Measurements from ENCODE around the gene SF3A1.

Gene SF3A1

DNA sequence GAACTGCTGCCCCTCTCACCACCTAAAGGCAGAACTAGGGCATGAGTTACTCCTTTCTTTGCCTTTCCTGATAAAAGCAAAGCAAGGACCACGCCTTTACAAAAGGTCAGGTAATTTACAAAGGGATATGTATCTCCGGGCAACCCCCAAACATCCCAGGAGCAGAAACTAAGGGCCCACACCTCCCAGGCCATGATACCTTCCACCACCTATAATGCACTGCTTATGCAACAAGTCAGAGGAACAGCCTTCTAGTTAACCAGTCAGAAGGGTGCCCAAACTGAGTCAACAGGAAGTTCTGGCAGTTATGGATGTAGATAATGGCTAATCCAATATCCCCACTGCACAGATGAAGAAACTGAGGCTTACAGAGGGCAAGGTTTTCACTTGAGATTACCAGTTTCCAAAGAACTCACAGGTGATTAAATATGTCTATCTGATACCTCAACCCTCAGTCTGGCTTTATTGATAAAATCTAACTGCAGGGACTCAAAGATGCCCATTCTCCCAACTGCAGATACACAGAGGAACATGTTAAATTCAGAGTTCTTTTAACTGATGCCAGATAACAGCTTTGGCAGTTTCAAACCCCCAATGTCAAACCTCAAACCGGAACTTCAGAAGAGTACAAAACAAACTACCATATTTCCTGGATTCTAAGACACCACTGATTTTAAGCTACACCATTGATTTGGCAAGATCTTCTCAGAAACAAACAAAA lies 50.6 kb downstream of the SF3A1 start:
- DNase-seq (ENCODE audit: low read depth in 2 of 2, low spot score in 1 of 2): no peak

DNA sequence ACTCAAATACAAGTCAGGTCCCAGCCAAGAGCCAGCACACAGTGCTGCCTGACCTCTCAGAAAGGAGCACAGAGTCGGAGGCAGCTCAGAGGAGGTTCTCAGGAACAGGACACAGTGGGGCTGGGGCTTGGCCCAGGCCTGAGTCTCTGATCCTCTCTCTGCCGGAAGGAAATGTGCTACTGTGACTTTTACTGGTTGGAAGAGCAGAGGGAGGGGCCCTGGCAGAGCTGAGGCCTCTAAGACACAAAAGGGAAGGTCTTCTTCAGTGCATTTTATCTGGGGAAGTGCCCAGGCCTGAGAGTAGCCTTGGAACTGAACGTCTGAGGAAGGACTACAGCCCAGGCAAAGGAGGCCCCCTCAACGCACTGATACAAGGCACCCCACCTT lies 51.2 kb downstream of the SF3A1 start:
- no peak for DNase-seq (ENCODE audit: low read depth in 2 of 2, low spot score in 1 of 2)

DNA sequence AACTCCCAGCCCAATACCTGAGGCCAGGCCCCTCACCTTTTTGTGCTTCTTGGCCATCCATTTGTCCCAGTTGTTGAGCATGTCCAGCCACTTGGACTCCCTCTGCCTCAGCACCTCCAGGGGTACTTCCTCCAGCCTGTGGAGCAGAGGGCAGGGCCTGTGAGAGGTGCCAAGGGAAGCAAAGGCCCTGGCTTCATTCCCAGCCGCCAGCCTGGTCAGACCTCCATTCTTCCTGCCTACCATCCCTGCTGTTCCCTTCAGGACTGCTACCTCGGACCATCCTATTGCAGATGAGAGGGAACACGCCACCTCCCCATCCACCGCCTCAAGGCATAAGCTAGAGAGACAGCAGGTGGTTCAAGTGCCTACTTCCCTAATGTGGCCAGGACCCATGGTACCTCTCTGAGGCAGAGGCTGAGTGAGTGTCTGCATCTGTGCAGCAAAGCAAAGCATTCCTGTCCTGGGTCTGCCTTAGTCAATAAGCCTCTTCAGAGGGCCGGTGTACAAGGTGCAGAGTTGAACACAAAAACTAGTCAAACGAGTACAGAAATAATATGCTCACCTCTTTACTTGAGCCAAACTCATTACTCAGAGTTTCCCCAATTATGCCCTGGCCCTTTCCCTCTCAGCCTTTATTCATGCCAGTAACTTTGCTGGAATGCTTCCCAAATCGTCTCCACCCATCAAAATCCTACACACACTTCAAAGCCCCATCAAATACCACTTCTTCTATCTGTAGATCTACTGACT lies 52.0 kb downstream of the SF3A1 start:
- DNase-seq (ENCODE audit: low read depth in 2 of 2, low spot score in 1 of 2): no peak

DNA sequence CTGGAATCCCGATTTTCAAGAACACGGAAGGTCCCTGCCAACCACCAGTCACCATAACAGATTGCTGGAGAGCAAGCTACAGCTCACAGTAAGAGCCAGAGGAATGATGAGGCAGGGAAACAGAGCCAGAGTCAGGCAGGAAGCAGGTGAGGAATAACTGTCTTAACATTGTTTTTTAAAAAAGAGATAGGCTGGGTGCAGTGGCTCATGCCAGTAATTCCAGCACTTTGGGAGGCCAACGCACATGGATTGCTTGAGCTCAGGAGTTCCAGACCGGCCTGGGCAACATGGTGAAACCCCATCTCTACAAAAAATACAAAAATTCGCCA lies 53.9 kb downstream of the SF3A1 start:
- DNase-seq (ENCODE audit: low read depth in 2 of 2, low spot score in 1 of 2): no peak

DNA sequence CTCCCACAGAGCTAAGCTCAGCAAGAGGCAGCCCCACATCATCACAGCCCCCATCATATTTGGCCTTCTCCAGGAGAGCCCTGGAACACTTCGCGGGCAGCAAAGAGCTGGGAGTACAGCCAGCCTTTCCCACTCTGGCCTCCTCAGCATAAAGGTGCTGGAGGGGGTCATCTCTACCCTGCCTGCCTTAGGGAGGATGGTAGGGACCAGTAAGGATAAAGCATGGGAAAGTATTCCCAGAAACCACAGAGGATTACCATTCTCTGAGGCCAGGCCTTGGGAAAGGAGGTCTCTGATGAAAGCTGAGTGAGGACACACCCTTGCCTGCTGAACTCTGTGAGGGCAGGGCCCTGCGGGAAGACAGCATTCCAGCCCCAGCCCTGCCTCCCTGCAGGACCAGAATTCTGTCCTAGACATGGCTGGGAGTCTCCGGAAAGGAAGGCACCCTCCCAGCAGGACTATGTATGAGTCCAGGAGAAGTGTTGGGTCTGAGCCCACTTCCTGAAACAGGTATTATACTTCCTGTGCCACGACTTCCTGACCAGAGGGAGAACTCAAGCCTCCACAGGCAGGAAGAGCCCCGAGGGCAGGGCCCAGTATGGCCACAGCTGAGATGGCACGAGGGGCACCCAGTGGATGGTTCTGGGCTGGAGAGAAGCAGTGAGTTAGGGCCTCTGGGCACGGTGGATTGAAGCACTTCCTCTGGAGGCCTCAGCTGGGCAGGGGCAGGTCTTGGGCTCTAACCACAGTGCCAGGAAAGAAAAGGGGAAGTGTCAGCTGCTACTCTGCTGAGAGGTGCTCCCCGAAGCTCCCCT lies 54.5 kb downstream of the SF3A1 start:
- no peak for DNase-seq (ENCODE audit: low read depth in 2 of 2, low spot score in 1 of 2)

DNA sequence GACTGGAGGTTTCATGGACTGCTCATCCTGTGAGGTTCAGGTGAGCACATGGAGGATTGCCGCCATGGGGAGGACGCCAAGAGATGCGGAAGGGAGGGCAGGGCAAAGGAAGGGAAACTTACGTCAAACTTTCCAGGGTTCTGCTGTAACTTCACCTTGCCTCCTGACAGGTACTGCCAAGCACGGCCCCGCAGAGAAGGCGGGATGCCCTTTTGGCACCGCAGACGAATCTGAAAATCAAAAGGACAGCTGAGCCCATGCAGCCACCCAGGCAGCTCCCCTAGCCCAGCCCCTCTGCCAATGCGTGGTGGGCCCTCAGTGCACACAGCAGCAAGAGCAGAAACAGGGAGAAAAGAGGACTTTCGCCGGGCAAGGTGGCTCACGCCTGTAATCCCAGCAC lies 57.4 kb downstream of the SF3A1 start:
- no peak for DNase-seq (ENCODE audit: low read depth in 2 of 2, low spot score in 1 of 2)

DNA sequence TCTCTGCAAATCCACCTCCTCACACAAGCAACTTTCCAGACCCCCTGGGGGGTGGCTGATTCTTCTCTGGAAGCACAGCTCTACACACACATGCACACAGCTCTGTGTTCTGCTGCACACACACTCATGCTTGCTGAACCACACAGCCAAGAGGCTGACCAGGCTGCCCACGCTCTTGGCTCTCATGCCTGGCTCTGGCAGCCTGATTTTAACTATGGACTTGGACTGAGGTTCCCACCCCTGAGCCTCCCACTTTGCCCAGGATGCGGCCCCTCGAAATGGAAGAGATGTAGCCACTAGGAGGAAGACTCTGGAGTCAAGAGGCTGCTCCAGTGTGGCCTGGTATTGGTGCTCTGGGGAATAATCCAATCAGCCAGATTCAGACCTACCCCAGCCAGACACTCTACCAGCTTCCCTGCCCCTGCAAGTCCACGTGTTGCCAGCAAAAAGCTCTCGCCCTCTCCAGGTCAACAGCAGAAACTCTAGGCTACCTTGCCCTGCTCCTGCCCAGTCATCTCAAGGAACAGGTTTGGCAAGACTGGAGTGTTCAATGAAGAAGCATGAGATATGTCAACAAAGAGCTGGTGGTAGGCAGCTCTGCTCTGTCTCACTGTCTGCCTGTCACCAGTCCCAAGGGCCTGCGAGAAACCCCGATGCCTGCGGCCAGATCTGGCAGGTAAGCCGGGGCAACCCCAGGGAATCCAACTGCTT lies 58.5 kb downstream of the SF3A1 start:
- DNase-seq (ENCODE audit: low read depth in 2 of 2, low spot score in 1 of 2): no peak

DNA sequence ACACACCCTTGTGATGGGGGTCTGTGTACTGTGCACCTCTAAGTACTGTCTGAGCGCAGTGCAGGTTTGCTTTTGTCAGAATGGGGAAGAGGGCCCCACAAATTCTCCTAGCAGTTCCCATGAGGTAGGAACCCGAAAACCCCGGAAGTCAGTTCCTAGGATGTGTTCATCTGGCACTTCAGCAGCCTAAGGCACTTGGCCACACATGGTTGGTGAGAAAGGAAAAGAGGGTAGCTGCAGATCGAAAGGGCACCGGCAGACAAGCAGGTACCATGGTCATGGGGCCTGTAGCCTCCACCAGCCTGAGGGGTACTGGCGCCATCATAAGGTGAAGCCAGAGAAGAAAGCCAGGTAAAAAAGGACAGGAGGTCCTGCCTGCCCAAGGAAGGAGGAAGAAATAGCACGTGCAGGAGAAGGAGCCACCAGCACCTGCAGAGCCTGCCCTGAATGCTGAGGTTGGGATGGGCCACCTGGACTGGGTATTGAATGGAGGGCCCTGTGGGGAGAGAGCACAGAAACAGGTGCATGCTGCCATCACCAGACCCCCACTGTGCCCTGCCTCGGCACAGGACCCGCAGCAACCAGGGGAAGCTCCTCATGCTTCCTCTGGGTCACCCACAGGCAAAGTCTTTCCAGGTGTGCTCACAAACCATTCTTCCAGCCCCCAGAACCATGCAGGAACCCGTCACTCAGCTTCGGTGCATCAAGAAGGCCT lies 59.3 kb downstream of the SF3A1 start:
- no peak for DNase-seq (ENCODE audit: low read depth in 2 of 2, low spot score in 1 of 2)

DNA sequence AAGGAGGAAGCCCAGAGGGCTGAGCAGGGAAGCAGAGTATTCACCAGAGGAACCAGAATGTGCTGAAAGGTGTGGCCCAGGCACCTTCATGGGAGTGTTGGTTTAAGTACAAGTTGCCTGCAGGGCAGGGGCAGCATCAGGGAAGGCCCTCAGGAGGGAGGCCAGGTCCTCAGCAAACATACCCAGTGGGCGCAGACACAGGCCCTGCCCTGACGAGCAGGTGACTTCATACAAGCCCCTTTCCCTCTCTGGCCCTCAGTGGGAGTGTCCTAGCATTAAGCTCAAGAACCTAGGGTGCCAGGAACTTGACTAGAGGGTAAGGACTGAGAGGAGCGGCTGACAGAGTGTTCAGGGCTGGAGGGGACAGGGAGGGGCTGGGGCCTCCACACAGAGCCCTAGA lies 59.9 kb downstream of the SF3A1 start:
- DNase-seq (ENCODE audit: low read depth in 2 of 2, low spot score in 1 of 2): no peak

DNA sequence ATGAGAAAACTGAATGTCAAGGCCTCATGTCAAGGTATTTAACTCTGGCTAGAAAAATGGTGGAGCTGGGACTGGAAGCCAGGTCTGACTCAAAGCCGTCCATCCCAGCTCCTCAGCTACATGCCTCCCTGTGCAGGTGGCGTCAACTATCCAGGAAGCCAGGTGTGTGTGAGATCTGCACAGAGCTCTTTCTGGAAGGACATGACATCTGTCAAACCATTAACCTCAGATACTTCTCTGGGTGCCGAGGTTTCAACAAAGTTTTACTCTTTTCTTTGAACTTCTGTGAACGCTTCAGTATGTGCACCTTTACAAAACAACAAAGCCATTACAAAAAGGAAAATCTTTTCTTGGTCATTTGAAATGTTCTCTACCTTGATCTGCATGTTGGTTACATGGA lies 60.4 kb downstream of the SF3A1 start:
- DNase-seq (ENCODE audit: low read depth in 2 of 2, low spot score in 1 of 2): no peak

DNA sequence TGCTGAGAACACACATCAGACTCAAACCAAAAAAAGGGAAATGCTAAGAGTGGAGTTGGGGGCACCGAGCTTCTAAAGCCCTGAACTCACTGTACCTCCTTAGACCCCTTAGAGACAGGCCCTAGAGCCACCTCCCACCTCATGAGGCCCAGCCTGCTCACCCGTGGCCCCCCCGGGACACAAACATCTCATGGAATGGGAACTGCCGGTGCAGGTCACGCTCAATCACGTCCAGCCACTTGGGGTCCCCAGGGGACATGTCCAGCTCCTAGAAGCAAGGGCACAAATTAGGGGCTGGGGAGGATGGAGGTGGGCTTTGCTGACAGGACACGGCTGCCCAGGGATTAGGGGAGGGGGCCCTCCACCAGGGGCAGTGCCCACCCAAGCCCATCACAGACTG lies 61.1 kb downstream of the SF3A1 start:
- no peak for DNase-seq (ENCODE audit: low read depth in 2 of 2, low spot score in 1 of 2)

DNA sequence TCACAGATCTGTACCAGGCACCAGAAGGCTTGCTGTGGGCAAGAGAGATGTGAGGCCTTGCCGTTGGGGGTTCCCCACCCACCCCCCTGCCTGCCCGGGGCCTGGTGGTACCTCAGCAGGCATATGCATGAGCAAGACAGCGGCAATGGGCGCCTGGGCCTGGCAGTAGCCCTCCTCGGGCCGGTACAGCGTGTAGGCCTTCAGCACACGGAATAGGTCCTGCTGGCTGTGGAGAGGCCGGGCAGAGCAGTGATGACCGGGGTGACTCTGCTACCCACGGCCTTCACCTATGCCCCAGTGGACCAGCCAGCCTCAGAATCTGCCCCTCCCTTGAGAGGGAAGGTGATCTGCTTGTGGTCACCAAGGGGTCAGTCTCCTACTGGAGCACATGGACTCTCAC lies 61.9 kb downstream of the SF3A1 start:
- no peak for DNase-seq (ENCODE audit: low read depth in 2 of 2, low spot score in 1 of 2)

DNA sequence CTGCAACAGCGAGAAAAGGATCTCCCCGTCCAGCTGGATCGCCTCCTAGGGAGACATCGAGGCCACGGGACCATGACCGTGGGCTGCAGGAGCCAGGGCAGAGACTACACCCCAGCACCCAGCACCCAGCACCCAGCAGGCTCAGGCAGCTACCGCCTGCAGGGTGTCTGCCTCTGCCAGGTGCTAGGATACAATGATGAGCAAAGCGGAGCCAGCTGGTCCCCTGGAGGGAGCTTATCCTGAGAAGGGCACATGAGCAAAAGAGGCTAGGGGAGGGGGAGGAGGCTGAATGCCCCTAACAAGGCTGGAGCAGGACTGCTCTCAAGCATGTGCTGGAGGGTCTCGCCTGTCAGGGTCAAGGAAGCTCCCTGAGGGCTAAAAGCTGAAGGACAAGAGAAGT lies 62.6 kb downstream of the SF3A1 start:
- DNase-seq (ENCODE audit: low read depth in 2 of 2, low spot score in 1 of 2): no peak

DNA sequence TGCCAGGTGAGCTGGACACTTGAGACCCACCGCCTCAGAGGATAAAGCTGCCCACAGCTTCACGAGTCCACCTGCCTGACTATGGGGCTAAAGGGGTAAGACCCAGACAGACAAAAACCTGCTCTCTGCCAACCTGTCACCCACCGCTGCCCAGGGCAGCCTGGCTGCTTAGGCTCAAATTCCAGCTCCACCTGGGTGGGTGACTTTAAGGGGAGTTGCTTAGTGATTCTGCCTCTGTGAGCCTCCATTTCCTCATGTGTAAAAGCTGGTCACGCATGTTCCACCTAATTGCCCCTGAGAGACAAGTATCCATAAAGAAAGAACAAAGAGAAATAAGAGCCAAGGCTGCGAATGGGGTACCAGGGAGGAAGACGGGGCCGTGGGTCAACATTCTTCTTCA lies 63.7 kb downstream of the SF3A1 start:
- no peak for DNase-seq (ENCODE audit: low read depth in 2 of 2, low spot score in 1 of 2)

DNA sequence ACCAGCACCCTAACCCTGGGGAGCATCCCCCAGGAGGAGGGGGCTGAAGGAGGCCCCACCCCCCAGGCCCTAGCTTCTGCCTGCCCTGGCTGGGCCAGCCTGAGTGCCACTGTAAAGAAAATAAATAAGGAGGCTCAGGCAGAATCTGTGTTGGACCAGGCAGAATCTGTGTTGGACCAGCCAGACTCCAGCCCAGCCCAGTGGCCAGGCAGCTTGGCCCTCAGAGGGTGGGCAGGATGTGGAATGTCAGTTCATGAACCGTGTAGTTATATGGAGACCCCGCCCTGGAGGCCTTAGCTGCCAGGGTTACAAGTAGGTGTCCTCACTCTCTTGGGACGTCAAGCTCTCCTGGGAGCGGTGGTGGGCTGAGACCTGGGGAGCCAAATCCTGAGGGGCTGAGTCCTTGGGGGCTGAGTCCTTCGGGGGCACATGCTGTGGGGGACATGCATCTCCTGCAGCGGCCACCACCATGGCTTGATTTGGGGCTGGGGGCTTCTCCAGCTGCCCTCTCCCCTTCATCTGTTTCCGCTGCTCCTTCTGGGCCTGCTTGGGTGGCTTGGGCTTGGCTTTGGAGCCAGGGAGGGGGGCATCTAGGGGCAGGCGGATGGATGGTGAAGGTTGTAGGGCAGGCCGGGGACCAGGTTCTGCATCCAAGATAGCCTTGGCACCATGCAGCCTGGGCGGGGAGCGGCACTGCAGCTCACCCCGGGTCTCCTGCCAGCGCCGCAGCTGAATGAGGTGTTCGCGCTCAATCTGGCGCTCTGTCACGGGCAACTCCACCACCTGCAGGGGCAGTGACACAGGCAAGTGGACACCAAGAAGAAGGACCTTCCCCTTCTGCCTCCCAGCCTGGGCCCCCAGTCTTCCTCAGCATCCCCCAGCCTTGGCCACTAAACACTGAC lies 64.4 kb downstream of the SF3A1 start:
- DNase-seq (ENCODE audit: low read depth in 2 of 2, low spot score in 1 of 2): no peak

DNA sequence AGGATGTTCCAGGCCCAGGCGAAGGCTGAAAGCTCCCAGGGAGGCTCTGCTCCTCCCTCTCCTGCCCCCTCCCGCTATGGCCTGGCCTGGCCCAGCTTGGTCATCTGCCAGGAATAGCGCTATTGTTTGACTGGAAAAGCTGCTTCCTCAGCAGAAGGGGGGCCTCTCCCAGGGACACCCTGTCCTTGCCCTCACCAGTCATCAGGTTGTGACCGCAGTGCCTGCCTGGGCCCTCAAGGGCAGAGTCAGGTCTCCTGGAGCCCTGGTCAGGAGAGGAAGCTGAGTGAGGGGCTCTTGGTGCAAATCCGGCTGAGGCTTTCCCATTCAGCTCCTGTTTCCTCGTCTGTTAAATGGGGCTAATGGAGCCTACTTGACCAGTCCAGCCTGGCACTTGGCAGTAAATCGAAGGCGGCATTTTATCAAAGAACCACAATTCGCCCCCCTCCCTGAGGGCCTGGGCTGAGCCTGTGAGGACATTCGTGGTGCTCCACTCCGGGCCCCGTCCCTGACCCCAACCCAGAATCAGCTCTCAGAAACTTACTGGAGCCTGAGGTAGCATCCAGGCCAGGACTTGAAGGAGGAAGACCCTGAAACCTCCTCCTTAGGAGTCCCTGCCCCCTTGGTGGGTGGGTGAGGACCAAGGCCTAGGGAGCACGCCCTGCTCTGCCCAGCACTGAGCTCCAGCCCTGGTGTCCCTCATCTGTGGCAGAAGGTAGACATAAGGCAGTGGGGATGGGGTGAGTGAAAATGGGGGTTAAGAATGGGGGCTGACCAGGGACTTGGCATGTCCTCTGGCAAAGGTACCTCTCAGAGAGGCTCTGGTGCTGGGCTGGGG lies 65.4 kb downstream of the SF3A1 start:
- no peak for DNase-seq (ENCODE audit: low read depth in 2 of 2, low spot score in 1 of 2)

DNA sequence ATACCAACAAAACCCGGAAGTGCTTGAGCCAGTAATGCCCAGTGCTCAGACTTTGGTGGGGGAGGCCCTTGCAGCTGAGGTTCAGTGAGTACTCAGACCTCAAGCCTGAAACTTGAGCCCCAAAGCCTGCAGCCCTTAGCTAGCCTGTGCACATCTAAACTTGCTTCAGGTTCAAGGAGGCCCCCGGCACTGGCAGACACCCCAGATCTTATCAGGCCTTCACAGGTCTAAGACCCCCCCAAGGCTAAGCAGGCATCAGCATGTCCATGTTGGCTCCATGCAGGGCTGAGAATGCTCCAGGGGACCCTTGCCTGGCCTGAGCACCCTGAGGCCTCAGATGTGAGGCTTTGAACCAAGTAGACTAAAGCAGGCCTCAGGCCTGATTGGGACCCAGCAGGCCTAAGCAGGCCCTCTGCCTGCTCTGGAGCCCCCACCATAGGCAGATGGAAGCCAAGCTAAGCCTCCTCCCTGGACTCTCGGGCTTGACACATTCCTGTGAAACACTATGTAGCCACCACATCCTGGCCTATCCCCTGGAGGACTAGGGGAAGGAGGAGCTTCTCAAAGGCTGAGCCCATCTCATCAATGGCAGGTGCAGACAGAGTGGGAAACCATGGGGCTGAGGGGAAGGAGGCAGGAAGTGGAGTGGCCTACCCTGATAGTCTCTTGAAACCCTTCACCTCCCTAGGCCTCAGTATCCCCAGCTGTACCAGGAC lies 66.2 kb downstream of the SF3A1 start:
- DNase-seq (ENCODE audit: low read depth in 2 of 2, low spot score in 1 of 2): no peak

DNA sequence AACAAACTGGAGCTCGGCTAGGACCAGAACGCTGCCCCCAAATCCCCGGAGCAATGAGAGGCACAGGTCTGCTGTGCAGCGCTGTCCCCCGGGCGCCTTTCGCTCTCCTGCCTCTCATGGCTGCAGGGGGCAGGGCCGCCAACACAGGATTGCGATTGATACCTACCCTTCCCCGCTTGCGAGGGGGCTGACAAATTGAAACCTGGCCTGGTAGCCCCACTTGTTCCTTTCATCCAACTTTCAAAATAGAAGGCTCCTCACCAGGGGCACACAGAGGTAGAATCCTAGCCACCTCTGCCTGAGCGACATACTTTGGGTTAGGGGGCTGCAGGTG lies 66.7 kb downstream of the SF3A1 start:
- no peak for DNase-seq (ENCODE audit: low read depth in 2 of 2, low spot score in 1 of 2)

All from stimulated activated CD8-positive, alpha-beta memory T cell treated with anti-CD3 and anti-CD28 coated beads, Interleukin-4, amount 100 ng/mL, for 4 hours (primary cell).